Umbilical cord (tissue), 2 donors: ENCODE results near the gene COL6A5. TPM values are rescaled to one million over a fixed set of nuclear protein-coding genes. Genes with fewer than 3 reads are reported as not detected.
"Not testable (repeated sequence)": the region's sequence is repeated elsewhere in the genome, so short reads cannot be mapped to it uniquely, and the experiment has no call there.

ENCODE experiments used
- DNase-seq: peaks from one replicate; pipeline ENCODE4 v3.0.0-alpha.2; 2015; ENCODE audit warnings: low spot score
- total RNA-seq: library from RNA; depleted of rRNA; stranded (reverse); fragments of >200 nt; gene quantifications from one replicate; pipeline ENCODE4 v1.2.3, GENCODE V29; 2014; ENCODE audit warnings: low replicate concordance; ENCODE audit not compliant: insufficient read depth

COL6A5 gene
- 3.6 TPM for total RNA-seq

GRCh38 chr3:130345487-130346079, at the start of gene COL6A5:
Gene COL6A5, plus strand, starts transcription at chr3:130345672. Its CDS starts 27,967 bp downstream, at chr3:130373639.
- no peak for DNase-seq

- no peak for DNase-seq
Measured at GRCh38 chr3:130299531-130299930, 45.9 kb upstream of the COL6A5 start.

GRCh38 chr3:130300888-130301287, 44.6 kb upstream of the COL6A5 start:
- DNase-seq = no peak

GRCh38 chr3:130310109-130310508, 35.4 kb upstream of the COL6A5 start:
- DNase-seq = no peak

GRCh38 chr3:130312374-130312773, 33.1 kb upstream of the COL6A5 start:
- no peak for DNase-seq

GRCh38 chr3:130316169-130316568, 29.3 kb upstream of the COL6A5 start:
- DNase-seq = peak; percentile 64

GRCh38 chr3:130323503-130323902, 22.0 kb upstream of the COL6A5 start:
- DNase-seq = no peak

GRCh38 chr3:130340766-130341165, 4.7 kb upstream of the COL6A5 start:
- DNase-seq = no peak

GRCh38 chr3:130341388-130341787, 4.1 kb upstream of the COL6A5 start:
- DNase-seq = no peak

- DNase-seq = no peak
Measured at GRCh38 chr3:130341882-130342281, 3.6 kb upstream of the COL6A5 start.

- no peak for DNase-seq
Measured at GRCh38 chr3:130342821-130343661, 2.4 kb upstream of the COL6A5 start.

- not testable (repeated sequence) for DNase-seq
Measured at GRCh38 chr3:130348258-130348657, 2.8 kb downstream of the COL6A5 start.

GRCh38 chr3:130354430-130354829, 9.0 kb downstream of the COL6A5 start:
- no peak for DNase-seq

- DNase-seq = no peak
Measured at GRCh38 chr3:130374033-130374432, 28.6 kb downstream of the COL6A5 start.

- no peak for DNase-seq
Measured at GRCh38 chr3:130374908-130375307, 29.4 kb downstream of the COL6A5 start.

- DNase-seq = no peak
Measured at GRCh38 chr3:130377960-130378676, 32.6 kb downstream of the COL6A5 start.

GRCh38 chr3:130378677-130379191, 33.3 kb downstream of the COL6A5 start:
- no peak for DNase-seq

GRCh38 chr3:130379274-130379673, 33.8 kb downstream of the COL6A5 start:
- DNase-seq = no peak

GRCh38 chr3:130380398-130380797, 34.9 kb downstream of the COL6A5 start:
- no peak for DNase-seq

GRCh38 chr3:130383424-130383823, 38.0 kb downstream of the COL6A5 start:
- no peak for DNase-seq

- DNase-seq = no peak
Measured at GRCh38 chr3:130384476-130385025, 39.1 kb downstream of the COL6A5 start.
